Activated T-cell treated with anti-CD3 and anti-CD28 coated beads for 4 hours (primary cell): Measurements from ENCODE around the gene TMEM213.
A peak's percentile ranks its signal among the peaks of the same experiment; 100 is the strongest.
"Not testable (repeated sequence)": the region's sequence is repeated elsewhere in the genome, so short reads cannot be mapped to it uniquely, and the experiment has no call there.

ENCODE experiments used
- DNase-seq: peaks from one replicate; pipeline ENCODE4 v3.0.0-alpha.2; 2020

TMEM213 gene

DNA sequence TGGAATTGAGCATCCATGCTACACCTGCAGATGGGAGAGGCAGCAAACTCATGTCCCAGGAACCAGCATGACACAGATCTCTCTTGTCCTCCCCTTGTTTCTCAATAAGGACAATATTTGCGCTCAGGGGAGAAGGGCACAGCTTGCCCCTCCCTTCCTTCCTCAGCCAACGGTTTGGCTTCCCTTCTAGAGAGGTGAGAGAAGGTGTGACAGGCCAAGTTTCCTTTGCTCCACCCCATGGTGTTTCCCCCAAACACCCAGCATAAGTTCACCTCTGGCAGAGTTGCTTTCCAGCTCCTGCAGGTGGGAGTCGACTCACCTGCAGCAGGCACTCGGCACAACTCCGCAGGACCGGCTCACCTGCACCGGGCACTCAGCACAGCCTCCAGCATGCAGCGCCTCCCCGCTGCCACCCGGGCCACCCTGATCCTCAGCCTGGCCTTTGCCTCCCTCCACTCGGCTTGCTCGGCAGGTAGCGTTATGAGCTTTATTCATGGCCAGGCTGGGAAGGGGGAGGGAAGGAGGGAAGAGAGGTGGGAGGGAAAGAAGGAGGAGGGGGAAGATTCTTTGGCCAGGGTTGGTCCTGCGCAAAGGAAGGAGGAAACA, at the start of gene TMEM213, which contains the start of gene ATP6V0A4:
TMEM213 (plus strand) TSS at position 280 of the 606 bp plus-strand sequence; CDS start at position 391, 111 bp downstream.
ATP6V0A4 (minus strand) TSS at position 482 of the 606 bp plus-strand sequence. CDS start 26,949 bp downstream, outside the sequence.
- no peak for DNase-seq

GRCh38 chr7:138748666-138749065, 49.1 kb upstream of the TMEM213 start:
- no peak for DNase-seq

- DNase-seq = no peak
Measured at GRCh38 chr7:138749960-138750359, 47.8 kb upstream of the TMEM213 start.

DNA sequence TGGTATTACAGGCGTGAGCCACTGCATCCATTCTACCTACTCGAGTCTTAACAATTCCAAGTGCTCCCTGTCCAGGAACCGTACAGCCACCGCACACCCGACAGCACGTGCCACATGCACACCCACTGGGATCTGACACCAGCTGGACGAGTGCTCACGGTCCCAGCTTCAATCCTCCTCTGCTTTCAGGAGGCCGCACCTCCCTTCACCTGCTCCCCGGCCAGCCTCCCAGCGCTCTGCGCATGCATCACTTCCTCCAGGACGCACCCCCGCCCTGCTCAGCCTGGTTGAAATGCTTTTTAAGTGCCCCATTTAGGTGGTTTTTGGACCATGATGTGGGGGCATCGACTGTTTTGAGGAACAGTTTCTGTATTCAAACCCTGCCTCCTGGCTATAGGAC, 47.3 kb upstream of the TMEM213 start:
- DNase-seq = no peak

- no peak for DNase-seq
Measured at GRCh38 chr7:138750901-138751464, 46.8 kb upstream of the TMEM213 start.

GRCh38 chr7:138752518-138753149, 45.2 kb upstream of the TMEM213 start:
- peak; percentile 87 for DNase-seq

GRCh38 chr7:138753150-138753518, 44.7 kb upstream of the TMEM213 start:
- DNase-seq = no peak

GRCh38 chr7:138753610-138754009, 44.2 kb upstream of the TMEM213 start:
- DNase-seq = no peak

DNA sequence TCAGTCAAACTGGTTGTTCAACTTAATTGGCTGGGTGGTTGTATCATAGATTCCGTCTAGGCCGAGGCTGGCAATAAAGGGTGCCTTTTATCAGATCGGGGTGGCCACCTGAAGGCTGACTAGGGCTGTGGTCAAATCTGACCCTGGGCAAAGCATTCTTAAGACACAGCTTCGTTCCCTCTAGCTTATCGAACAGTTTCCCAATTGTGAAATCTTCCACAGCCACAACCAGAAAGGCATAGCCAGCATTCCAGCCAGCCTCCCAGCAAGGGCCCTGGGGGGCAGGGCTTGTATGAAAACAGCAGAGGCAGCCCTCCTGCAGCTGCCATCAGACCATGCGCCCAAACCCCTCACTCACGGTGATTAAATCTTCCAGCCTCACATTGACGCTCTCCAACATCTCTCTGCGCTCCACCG, 42.5 kb upstream of the TMEM213 start:
- DNase-seq = no peak

GRCh38 chr7:138755842-138756590, 41.8 kb upstream of the TMEM213 start:
- DNase-seq = no peak

DNA sequence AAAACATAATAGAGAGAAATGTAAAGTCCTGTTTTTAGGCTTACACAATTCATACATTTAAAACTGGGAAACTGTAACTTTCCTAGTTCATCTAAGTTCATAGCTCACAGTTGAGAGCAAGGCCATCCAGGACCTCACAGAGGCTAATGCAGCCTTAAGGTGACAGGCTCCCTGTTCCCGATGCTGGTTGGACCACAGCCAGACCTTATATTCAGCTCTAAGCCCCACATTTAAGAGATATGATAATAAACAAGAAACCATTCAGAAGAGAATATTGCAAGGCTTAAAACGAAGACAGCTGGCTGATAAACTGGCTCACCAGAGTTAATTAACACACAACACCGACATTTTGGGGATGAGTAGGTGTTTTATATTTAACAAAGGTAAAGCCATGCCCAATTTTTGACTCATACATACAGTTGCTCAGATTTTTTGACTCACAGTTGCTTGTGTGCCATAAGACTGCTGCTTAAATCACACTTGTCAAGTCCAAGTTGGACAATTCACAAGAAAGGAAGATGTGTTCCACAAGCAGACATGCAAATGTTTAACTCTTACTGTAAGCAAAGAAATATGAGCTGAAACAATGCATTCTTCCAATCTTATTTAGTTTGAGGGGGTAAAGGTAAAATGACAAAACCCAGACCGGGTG, 41.1 kb upstream of the TMEM213 start:
- no peak for DNase-seq

DNA sequence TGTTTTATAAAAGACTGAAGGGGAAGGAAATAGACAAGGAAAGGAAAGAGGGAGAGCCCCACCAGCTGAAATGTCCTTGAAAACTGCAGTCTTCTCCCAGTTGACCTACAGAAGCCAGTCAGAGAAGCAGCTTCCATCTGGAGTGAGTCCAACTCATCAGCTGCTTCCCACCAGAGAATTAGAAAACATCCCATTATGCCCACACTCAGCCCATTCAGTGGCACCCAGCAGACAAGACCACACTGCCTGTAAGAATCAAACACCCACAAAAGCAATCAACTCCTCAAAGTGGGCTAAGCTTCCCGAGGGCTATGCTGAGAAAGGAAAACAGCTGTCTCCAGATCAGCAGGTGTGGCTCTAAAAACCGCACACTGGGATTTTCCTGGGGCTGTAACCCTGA, 29.6 kb upstream of the TMEM213 start:
- no peak for DNase-seq

DNA sequence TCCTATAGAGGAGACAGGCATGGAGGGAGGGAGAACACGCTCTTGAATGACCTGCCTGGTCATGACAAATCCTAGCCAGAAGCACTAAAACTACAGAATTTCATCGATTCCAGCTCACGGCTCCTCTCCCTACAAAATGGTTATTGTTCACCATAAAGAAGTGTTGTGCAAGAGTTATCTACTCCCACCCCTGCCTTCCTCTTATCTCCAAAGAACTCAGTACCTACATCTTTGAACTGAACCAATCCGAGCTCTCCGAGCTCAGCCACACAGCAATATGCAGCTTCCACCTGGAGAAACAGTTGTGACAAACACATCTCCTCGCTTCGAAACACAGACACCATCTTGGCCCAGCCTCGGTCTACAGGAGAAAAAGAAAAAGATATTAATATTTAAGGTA, 26.9 kb upstream of the TMEM213 start:
- DNase-seq = no peak

DNA sequence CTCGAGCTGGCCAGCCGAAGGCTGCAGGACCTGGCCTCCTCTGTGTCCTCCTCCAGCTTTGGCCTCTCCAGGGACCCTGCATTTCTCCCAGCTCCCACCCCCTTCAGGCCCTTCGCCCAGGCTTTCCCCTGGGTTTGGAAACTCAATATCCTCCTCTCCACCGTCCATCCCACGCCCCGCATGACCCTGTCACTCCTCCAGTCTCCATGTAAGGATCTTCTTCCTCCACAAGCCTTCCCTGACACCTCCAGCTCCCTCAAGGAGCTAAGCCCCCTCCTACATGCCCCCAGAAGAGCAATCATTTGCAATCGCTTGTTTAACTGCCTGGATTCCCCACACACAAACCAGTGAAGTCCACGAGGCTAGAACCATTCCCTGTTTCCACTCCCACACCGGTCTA, 24.6 kb upstream of the TMEM213 start:
- no peak for DNase-seq

DNA sequence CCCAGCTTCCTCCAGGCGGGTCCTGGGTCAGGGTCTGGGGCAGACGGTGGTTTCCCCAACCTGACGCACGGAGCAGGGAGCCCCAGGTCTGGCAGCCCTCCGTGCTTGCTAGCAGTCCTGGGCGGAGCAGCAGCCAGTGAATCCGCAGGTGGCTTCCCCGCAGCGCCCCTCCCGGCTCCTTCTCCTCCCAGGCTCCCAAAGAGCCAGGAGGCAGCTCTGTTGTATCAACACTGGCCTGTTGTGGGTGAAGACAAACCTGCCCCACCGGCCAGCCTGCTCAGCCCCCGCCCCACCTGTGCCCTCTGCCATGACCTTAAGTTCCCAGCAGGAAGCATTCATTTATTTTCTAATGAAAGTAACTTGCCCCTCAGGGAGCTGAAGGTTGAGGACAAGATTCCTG, 24.0 kb upstream of the TMEM213 start:
- no peak for DNase-seq

DNA sequence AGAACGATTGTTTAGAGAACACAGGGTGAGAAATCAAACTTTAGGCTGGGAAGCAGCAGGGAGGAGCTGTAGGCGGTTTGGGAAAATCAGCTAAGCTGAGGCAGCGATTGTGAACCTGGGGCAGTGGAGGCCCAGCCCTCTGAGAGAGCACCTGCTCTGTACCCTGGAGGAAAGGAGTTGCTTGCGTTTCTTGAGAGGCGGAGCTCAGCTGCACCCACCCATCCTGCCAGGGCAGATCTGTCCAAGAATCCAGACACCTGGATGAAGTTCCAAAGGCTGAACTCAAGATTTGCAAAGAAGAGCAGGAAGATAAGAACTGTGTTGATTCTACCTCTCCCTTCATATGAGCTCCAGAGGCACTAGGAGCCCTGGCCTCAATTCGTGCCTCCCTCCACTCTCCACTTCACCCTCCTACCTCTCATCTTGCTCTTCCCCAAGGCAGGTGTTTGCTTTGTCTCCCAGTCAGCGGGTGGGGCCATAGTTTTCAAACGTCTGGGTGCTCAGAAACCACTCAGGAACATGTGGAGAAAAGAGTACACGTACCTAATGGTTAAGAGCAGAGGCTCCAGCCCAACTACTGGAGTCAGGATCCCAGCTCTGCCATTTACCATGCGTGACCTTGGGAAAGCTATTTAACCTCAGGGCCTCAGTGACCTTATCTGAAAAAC, 21.5 kb upstream of the TMEM213 start:
- DNase-seq = no peak

GRCh38 chr7:138781004-138781403, 16.8 kb upstream of the TMEM213 start:
- DNase-seq = no peak

DNA sequence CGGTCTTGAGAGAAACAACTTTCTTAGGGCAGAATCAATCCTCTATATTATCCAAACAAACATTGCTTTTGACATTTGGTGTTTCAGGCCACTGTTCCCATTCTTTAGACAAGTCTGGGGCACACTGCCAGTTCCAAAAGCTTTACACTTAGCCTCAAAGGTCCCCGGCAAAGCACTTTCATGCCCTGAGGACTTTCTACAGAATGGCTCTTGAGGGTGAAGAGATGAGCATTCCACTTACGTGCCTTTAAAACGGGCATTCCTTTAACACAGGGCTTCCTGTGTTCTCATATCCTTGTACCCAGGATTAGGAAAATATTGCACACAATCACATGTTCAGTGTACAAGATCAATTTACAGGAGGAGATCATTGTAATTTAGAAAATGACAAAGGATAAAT, 13.1 kb upstream of the TMEM213 start:
- no peak for DNase-seq

- no peak for DNase-seq
Measured at GRCh38 chr7:138785587-138786437, 12.0 kb upstream of the TMEM213 start.

DNA sequence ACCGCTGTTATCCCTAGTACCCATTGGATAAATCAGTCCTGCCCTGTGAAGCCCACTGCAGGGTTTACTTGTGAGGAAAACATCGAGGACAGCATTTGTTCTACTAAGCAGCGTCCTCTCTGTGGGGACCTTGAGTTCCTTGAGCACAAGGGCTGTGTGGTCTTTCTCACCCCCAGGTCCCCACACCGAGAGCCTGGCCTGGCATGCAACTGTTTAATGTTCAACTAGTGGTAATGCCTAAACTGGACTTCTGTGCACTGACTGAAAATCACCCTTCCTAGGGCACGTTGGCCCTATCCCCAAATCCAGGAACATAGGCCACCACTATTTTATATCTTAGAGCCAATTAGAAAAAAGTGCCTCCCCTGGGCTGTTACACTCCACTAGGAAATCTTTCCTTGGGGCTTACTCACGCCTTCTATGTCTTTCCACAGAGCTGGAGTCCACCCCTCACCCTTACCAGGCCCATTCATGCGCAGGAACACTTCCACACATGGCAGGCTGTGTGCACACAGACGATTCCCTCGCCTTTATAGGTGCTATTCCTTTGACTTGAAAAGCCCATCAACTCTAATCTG, 1.7 kb upstream of the TMEM213 start:
- DNase-seq = no peak

DNA sequence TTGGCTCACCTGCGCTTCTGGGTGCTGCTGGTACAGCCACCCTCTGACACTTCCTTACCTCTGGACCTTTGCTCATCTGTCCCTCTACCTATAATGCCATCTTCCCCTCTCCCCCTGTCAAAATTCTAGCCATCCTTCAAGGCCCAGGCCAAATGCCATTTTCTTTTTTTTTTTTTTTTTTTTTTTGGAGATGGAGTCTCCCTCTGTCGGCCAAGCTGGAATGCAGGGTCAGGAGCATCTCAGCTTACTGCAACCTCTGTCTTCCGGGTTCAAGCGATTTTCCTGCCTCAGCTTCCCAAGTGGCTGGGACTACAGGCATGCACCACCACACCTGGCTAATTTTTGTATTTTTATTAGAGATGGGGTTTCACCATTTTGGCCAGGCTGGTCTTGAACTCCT, 748 bp upstream of the TMEM213 start:
- not testable (repeated sequence) for DNase-seq
